ENCODE results near the gene PRR36. TPM values are rescaled to one million over a fixed set of nuclear protein-coding genes. Genes with fewer than 3 reads are reported as not detected.

PRR36 gene
- total RNA-seq, 1 donor from 2014 or later = 0.15 TPM

- no peak for ATAC-seq
- intact Hi-C loops (cut with micrococcal nuclease) = no loop called here
- no peak for DNase-seq
Observed at GRCh38 chr19:7879111-7879807, 5.1 kb upstream of the PRR36 start.

GRCh38 chr19:7877249-7877836 is 3.2 kb upstream of the PRR36 start:
- ATAC-seq (no peak), DNase-seq (no peak)
- intact Hi-C loops (cut with micrococcal nuclease) = no loop called here

- intact Hi-C loops (cut with micrococcal nuclease) = no loop called here
- ATAC-seq = no peak
- no peak for DNase-seq
Observed at GRCh38 chr19:7874897-7875273, 695 bp upstream of the PRR36 start.

- intact Hi-C loops (cut with micrococcal nuclease) = no loop called here
- ATAC-seq = no peak
- DNase-seq = no peak
Observed at GRCh38 chr19:7873304-7874075, 700 bp downstream of the PRR36 start.

- DNase-seq (no peak), ATAC-seq (no peak)
- intact Hi-C loops (cut with micrococcal nuclease) = no loop called here
Observed at GRCh38 chr19:7872306-7873204, 1.6 kb downstream of the PRR36 start.

GRCh38 chr19:7871437-7872305 is 2.5 kb downstream of the PRR36 start:
- ATAC-seq (peak; percentile 56), DNase-seq (peak; percentile 85)
- intact Hi-C loops (cut with micrococcal nuclease) = no loop called here

- ATAC-seq (no peak), DNase-seq (peak; percentile 49)
Observed at GRCh38 chr19:7870571-7871436, 3.4 kb downstream of the PRR36 start.

GRCh38 chr19:7869910-7870511 is 4.2 kb downstream of the PRR36 start:
- peak; percentile 25 for ATAC-seq
- intact Hi-C loops (cut with micrococcal nuclease) = no loop called here
- DNase-seq = peak; percentile 46

More at GRCh38 chr19:7870571-7871436, 3.4 kb downstream of the PRR36 start:
- intact Hi-C loops (cut with micrococcal nuclease) = no loop called here

- DNase-seq (peak; percentile 76), ATAC-seq (peak; percentile 66)
- intact Hi-C loops (cut with micrococcal nuclease) = no loop called here
Observed at GRCh38 chr19:7869453-7869909, 4.7 kb downstream of the PRR36 start.

GRCh38 chr19:7868671-7869452 is 5.3 kb downstream of the PRR36 start:
- intact Hi-C loops (cut with micrococcal nuclease) = no loop called here
- peak; percentile 78 for ATAC-seq
- DNase-seq = peak; percentile 82

GRCh38 chr19:7868326-7868670 is 5.9 kb downstream of the PRR36 start:
- DNase-seq (no peak), ATAC-seq (no peak)
- intact Hi-C loops (cut with micrococcal nuclease) = no loop called here

- intact Hi-C loops (cut with micrococcal nuclease) = no loop called here
- DNase-seq = no peak
Observed at GRCh38 chr19:7867092-7867844, 6.9 kb downstream of the PRR36 start.

GRCh38 chr19:7866399-7867091 is 7.6 kb downstream of the PRR36 start:
- intact Hi-C loops (cut with micrococcal nuclease) = no loop called here
- ATAC-seq (no peak), DNase-seq (no peak)

More at GRCh38 chr19:7867092-7867844, 6.9 kb downstream of the PRR36 start:
- ATAC-seq = no peak

GRCh38 chr19:7865262-7865911 is 8.8 kb downstream of the PRR36 start:
- ATAC-seq = no peak
- intact Hi-C loops (cut with micrococcal nuclease) = no loop called here

GRCh38 chr19:7864690-7865074 is 9.5 kb downstream of the PRR36 start:
- DNase-seq = no peak
- intact Hi-C loops (cut with micrococcal nuclease) = no loop called here
- no peak for ATAC-seq

More at GRCh38 chr19:7865262-7865911, 8.8 kb downstream of the PRR36 start:
- DNase-seq = no peak

Measured in left ventricle myocardium superior (tissue), 1 donor.